B cell (primary cell): Measurements from ENCODE around the gene GATA5. TPM values are rescaled to one million over a fixed set of nuclear protein-coding genes. Genes with fewer than 3 reads are reported as not detected.

ENCODE experiments used
- ATAC-seq: fragments of 200-7000 bp; cut with Tn5 transposase; one replicate; pipeline ENCODE4 v1.10.0; 2021; ENCODE audit warnings: low read depth, mild to moderate bottlenecking, moderate number of reproducible peaks, moderate library complexity
- CTCF ChIA-PET: fragments of 350-600 bp; sonication (Branson Sonifier 250); formaldehyde crosslinking; loops from one replicate; lab custom pipeline; 2021; ENCODE audit warnings: antibody characterized with exemption, inconsistent platforms; lab: Charles Lee
- POLR2A ChIA-PET: fragments of 350-600 bp; sonication (Branson Sonifier 250); formaldehyde crosslinking; loops from one replicate; lab custom pipeline; 2021; ENCODE audit warnings: antibody characterized with exemption; lab: Charles Lee
- DNase-seq: peaks from one replicate; pipeline ENCODE4 v3.0.0; 2013
- H2AFZ ChIP-seq: 2 replicates; pipeline ENCODE4 v1.6.1; 2012; ENCODE audit warnings: mild to moderate bottlenecking, low read depth, low read length; ENCODE audit not compliant: insufficient read depth, poor library complexity, severe bottlenecking
- H3K27ac ChIP-seq, 2 donors: 1 replicate in 1 of 2; 2 replicates in 1 of 2; pipeline ENCODE4 v1.5.1; 2012 to 2013; ENCODE audit warnings: low read length in 2 of 2, mild to moderate bottlenecking in 2 of 2, moderate library complexity in 1 of 2
- H3K27me3 ChIP-seq, 4 experiments: fragments of 200-600 bp in 1 of 4; sonication (generic) in 1 of 4; replicated peaks in 1 of 4; 1 replicate in 2 of 4; 2 replicates in 2 of 4; pipeline versions ENCODE4 v1.6.1 to v1.7.0; 2013 to 2016; ENCODE audit warnings: low read length in 3 of 4, mild to moderate bottlenecking in 2 of 4, mixed read lengths in 1 of 4, moderate library complexity in 1 of 4; ENCODE audit not compliant: insufficient read depth in 4 of 4, control insufficient read depth in 3 of 4; ENCODE audit errors: control extremely low read depth in 1 of 4
- H3K36me3 ChIP-seq, 2 experiments: replicated peaks in 1 of 2; 1 replicate in 1 of 2; 2 replicates in 1 of 2; pipeline versions ENCODE4 v1.6.1 to v1.7.1; 2013; ENCODE audit warnings: low read length in 1 of 2; ENCODE audit not compliant: insufficient read depth in 2 of 2, control insufficient read depth in 1 of 2; ENCODE audit errors: control extremely low read depth in 1 of 2, extremely low read depth in 1 of 2
- H3K4me1 ChIP-seq, 2 donors: fragments of 200-600 bp in 1 of 2; sonication (generic) in 1 of 2; 1 replicate in 1 of 2; 2 replicates in 1 of 2; pipeline versions ENCODE4 v1.5.1 to v1.6.1; 2013 to 2017; ENCODE audit warnings: low read length in 2 of 2; ENCODE audit not compliant: control insufficient read depth in 2 of 2, insufficient read depth in 2 of 2
- H3K4me2 ChIP-seq: replicated peaks from 2 replicates; pipeline ENCODE3; 2012; ENCODE audit warnings: mild to moderate bottlenecking, low read depth, low read length; ENCODE audit not compliant: poor library complexity, severe bottlenecking
- H3K4me3 ChIP-seq, 5 experiments: fragments of 200-600 bp in 1 of 5; sonication (generic) in 1 of 5; 1 replicate in 3 of 5; 2 replicates in 2 of 5; pipeline versions ENCODE4 v1.5.1 to v1.7.0; 2011 to 2016; ENCODE audit warnings: low read length in 4 of 5, mild to moderate bottlenecking in 4 of 5, low read depth in 2 of 5, control low read depth in 1 of 5, moderate library complexity in 1 of 5; ENCODE audit not compliant: insufficient read depth in 1 of 5; ENCODE audit errors: control extremely low read depth in 1 of 5, extremely low read depth in 1 of 5
- H3K79me2 ChIP-seq: fragments of 200-600 bp; sonication (generic); one replicate; pipeline ENCODE4 v1.6.0; 2016; ENCODE audit warnings: low read length; ENCODE audit not compliant: control insufficient read depth, insufficient read depth
- H3K9ac ChIP-seq: fragments of 200-600 bp; sonication (generic); 2 replicates; pipeline ENCODE4 v1.6.1; 2017; ENCODE audit warnings: mild to moderate bottlenecking, low read length, moderate library complexity
- H3K9me3 ChIP-seq, 3 donors: one replicate each; pipeline versions ENCODE4 v1.6.1 to v1.7.1; 2013; ENCODE audit warnings: low read length in 2 of 3; ENCODE audit not compliant: control insufficient read depth in 2 of 3, insufficient read depth in 1 of 3; ENCODE audit errors: control extremely low read depth in 1 of 3
- H4K20me1 ChIP-seq: 2 replicates; pipeline ENCODE4 v1.6.0; 2012; ENCODE audit warnings: mild to moderate bottlenecking, low read length; ENCODE audit not compliant: insufficient read depth, control insufficient read depth, poor library complexity, severe bottlenecking
- H3K27ac Mint-ChIP-seq: one replicate; pipeline ENCODE4 v1.8.0; 2021; ENCODE audit warnings: mixed read lengths
- H3K27me3 Mint-ChIP-seq: one replicate; pipeline ENCODE4 v1.8.0; 2021; ENCODE audit warnings: mixed read lengths
- H3K4me1 Mint-ChIP-seq: one replicate; pipeline ENCODE4 v1.8.0; 2021; ENCODE audit warnings: mixed read lengths
- H3K4me3 Mint-ChIP-seq: one replicate; pipeline ENCODE4 v1.8.0; 2021; ENCODE audit warnings: mixed read lengths
- H3K9me3 Mint-ChIP-seq: one replicate; pipeline ENCODE4 v1.8.0; 2022; ENCODE audit warnings: mixed read lengths; ENCODE audit not compliant: insufficient read depth
- CTCF ChIP-seq: fragments of 200-600 bp; IDR thresholded peaks from one replicate; pipeline ENCODE4 v1.8.0; 2022; ENCODE audit warnings: antibody characterized with exemption, mild to moderate bottlenecking
- EZH2 ChIP-seq: IDR thresholded peaks from 2 replicates; pipeline ENCODE4 v1.6.1; 2012; ENCODE audit warnings: borderline replicate concordance, low read depth, mild to moderate bottlenecking, moderate library complexity, low read length; ENCODE audit not compliant: insufficient read depth, poor library complexity, severe bottlenecking
- WGBS: methylation state at CpG from one replicate; pipeline ENCODE4 v1.1.5; 2013; ENCODE audit warnings: missing lambda C conversion rate; ENCODE audit not compliant: insufficient coverage; 5-methylcytosine and 5-hydroxymethylcytosine counted together
- intact Hi-C: fragments of 100-400 bp; cut with micrococcal nuclease; formaldehyde crosslinking; loops from one replicate; pipeline ENCODE4 v1.10.0; 2022
- polyA plus RNA-seq: library from polyadenylated mRNA; depleted of rRNA; stranded (reverse); fragments of >200 nt; gene quantifications from 2 replicates; pipeline ENCODE4 v1.2.3, GENCODE V29; 2012
- total RNA-seq, 2 donors: library from RNA; stranded (reverse); fragments of 120-200 nt in 1 of 2; gene quantifications; 1 replicate in 1 of 2; 2 replicates in 1 of 2; pipeline versions ENCODE4 v1.2.3 to v1.2.4, GENCODE V29; 2013 to 2022

Gene GATA5
- total and polyA plus RNA-seq, 2 donors (not counting 1 experiment from before 2014, with no cell fraction given) = not detected

- TF ChIP-seq EZH2 (no peak), CTCF (no peak)
- no peak overlapping the region for H3K9ac ChIP-seq
- Mint-ChIP-seq H3K4me1 (no peaks in the 10 kb centered on the region), H3K27me3 (peaks cover 21% of the 10 kb centered on the region), H3K27ac (no peak overlapping the region), H3K9me3 (no peaks in the 10 kb centered on the region), H3K4me3 (no peak overlapping the region)
- intact Hi-C loops = no loop called here
- peaks cover 3 to 11% of the 10 kb centered on the region in 2 donors for H3K4me1 ChIP-seq
- whole genome bisulfite sequencing = 62% methylated on average over 18 of the region's 18 CpGs
- no peaks in the 10 kb centered on the region for H3K36me3 ChIP-seq
- H3K9me3 ChIP-seq = peaks cover 0 to 3% (median 0%) of the 10 kb centered on the region in 3 donors
- no peak overlapping the region for H3K4me3 ChIP-seq
- peaks cover 0 to 35% (median 19%) of the 10 kb centered on the region in 4 experiments for H3K27me3 ChIP-seq
- no peak overlapping the region for H3K27ac ChIP-seq
- POLR2A ChIA-PET = no interaction called here
- no peaks in the 10 kb centered on the region for H4K20me1 ChIP-seq
- no peak overlapping the region for H3K4me2 ChIP-seq
- DNase-seq = no peak
- CTCF ChIA-PET = no interaction called here
- no peaks in the 10 kb centered on the region for H3K79me2 ChIP-seq
- H2AFZ ChIP-seq = no peak overlapping the region
- ATAC-seq = no peak
These were observed 5.8 kb downstream of the GATA5 start for GRCh38 chr20:62470001-62470400.

GRCh38 chr20:62469352-62469751, 6.4 kb downstream of the GATA5 start:
- H3K27ac ChIP-seq = no peak overlapping the region
- no peak overlapping the region for H2AFZ ChIP-seq
- TF ChIP-seq EZH2 = no peak
- no peak for TF ChIP-seq CTCF
- ATAC-seq (no peak), DNase-seq (no peak)
- no peak overlapping the region for H3K4me2 ChIP-seq
- peaks cover 0 to 2% (median 0%) of the 10 kb centered on the region in 3 donors for H3K9me3 ChIP-seq
- H3K9ac ChIP-seq = no peak overlapping the region
- H3K27me3 Mint-ChIP-seq = peaks cover 21% of the 10 kb centered on the region
- WGBS = 84% methylated on average over 17 of the region's 17 CpGs
- no peaks in the 10 kb centered on the region for H4K20me1 ChIP-seq
- no peak overlapping the region for H3K4me3 ChIP-seq
- peaks cover 0 to 28% (median 14%) of the 10 kb centered on the region in 4 experiments for H3K27me3 ChIP-seq
- H3K79me2 ChIP-seq = no peaks in the 10 kb centered on the region
- CTCF ChIA-PET = no interaction called here
- no peaks in the 10 kb centered on the region for H3K4me1 Mint-ChIP-seq
- H3K27ac Mint-ChIP-seq = no peak overlapping the region
- H3K9me3 Mint-ChIP-seq = no peaks in the 10 kb centered on the region
- peaks cover 0 to 4% of the 10 kb centered on the region in 2 donors for H3K4me1 ChIP-seq
- H3K36me3 ChIP-seq = no peaks in the 10 kb centered on the region
- POLR2A ChIA-PET = no interaction called here
- intact Hi-C loops = no loop called here
- H3K4me3 Mint-ChIP-seq = no peak overlapping the region
